Spleen (tissue), 7 donors: ENCODE results near the gene IL9.

Experiments
- CTCF ChIP-seq, 11 experiments: fragments of 200-600 bp in 7 of 11; fragments of 450-650 bp in 4 of 11; sonication (generic) in 4 of 11; IDR thresholded peaks in 8 of 11; conservative IDR thresholded peaks in 3 of 11; 1 replicate in 7 of 11; 2 replicates in 4 of 11; pipeline versions ENCODE4 v1.4.0 to v1.8.0; 2016 to 2021; ENCODE audit warnings: antibody characterized with exemption in 11 of 11, inconsistent platforms in 4 of 11, mild to moderate bottlenecking in 1 of 11
- POLR2AphosphoS5 ChIP-seq, 3 donors: sonication (generic); formaldehyde crosslinking; IDR thresholded peaks; one replicate each; pipeline ENCODE4 v1.5.1; 2017; ENCODE audit warnings: antibody characterized with exemption in 3 of 3
- donor health status: DM: no; HTN: no; CAD: no; lungs with moderate emphysema.
- donor health status: DM: no; HTN: no; CAD: no.
- donor health status: DM: no; HTN: no; CAD: no.

- TF ChIP-seq CTCF (IDR thresholded peaks at IDR 0.05 in 8 of 11, conservative IDR thresholded peaks at IDR 0.05 in 3 of 11) = no peak
- TF ChIP-seq POLR2AphosphoS5 (IDR thresholded peaks at IDR 0.05) = no peak
Measured at GRCh38 chr5:135869935-135870334, 25.7 kb downstream of the IL9 start.
